ENCODE results near the gene PRPH. TPM values are rescaled to one million over a fixed set of nuclear protein-coding genes. Genes with fewer than 3 reads are reported as not detected.

PRPH gene
- total and polyA plus RNA-seq, 2 of the 13 experiments (the other 11 are each of a cell fraction or from before 2014, with no cell fraction given), result 0.12 TPM; not detected in 1

GRCh38 chr12:49288412-49288853 is 6.5 kb upstream of the PRPH start (continued):
- TF ChIP-seq ZBTB25 (CRISPR knock-in tag; IDR thresholded peaks at IDR 0.05), result no peak
- no peak for TF ChIP-seq LCORL (IDR thresholded peaks at IDR 0.05)
- TF ChIP-seq LCORL (CRISPR knock-in tag; IDR thresholded peaks at IDR 0.05), result 0 out of 2 replicates have a peak, but pooled peaks have one; percentile 27
- no peak for TF ChIP-seq ZNF746 (CRISPR knock-in tag; IDR thresholded peaks at IDR 0.05)
- TF ChIP-seq TBX3 (IDR thresholded peaks at IDR 0.05; ENCODE audit: borderline replicate concordance), result no peak
- TF ChIP-seq ZFP1 (CRISPR knock-in tag; IDR thresholded peaks at IDR 0.05), result no peak
- TF ChIP-seq ZNF513 (CRISPR knock-in tag; conservative IDR thresholded peaks at IDR 0.05), result no peak
- TF ChIP-seq CREM (IDR thresholded peaks at IDR 0.05), result peak; percentile 51; the same call in 1 of the 2 replicates
- no peak for TF ChIP-seq CREM (CRISPR knock-in tag; IDR thresholded peaks at IDR 0.05)
- TF ChIP-seq ZNF382 (CRISPR knock-in tag; IDR thresholded peaks at IDR 0.05; ENCODE audit: borderline replicate concordance), result no peak
- TF ChIP-seq ETS1 (CRISPR knock-in tag; IDR thresholded peaks at IDR 0.05), result no peak
- TF ChIP-seq ZMYM3 (CRISPR knock-in tag; IDR thresholded peaks at IDR 0.05), result peak; percentile 67; the same call in 1 of the 2 replicates
- TF ChIP-seq ARHGAP35 (CRISPR knock-in tag; IDR thresholded peaks at IDR 0.05; ENCODE audit: borderline replicate concordance), result no peak
- no peak for TF ChIP-seq IRF2 (CRISPR knock-in tag; IDR thresholded peaks at IDR 0.05)
- TF ChIP-seq BRF2 (CRISPR knock-in tag; IDR thresholded peaks at IDR 0.05), result no peak
- TF ChIP-seq YEATS4 (CRISPR knock-in tag; IDR thresholded peaks at IDR 0.05; ENCODE audit: borderline replicate concordance), result no peak
- no peak for TF ChIP-seq ZNF724P (CRISPR knock-in tag; IDR thresholded peaks at IDR 0.05; ENCODE audit: borderline replicate concordance)
- TF ChIP-seq JDP2 (CRISPR knock-in tag; IDR thresholded peaks at IDR 0.05; ENCODE audit: borderline replicate concordance), result no peak
- TF ChIP-seq MIXL1 (CRISPR knock-in tag; IDR thresholded peaks at IDR 0.05), result no peak
- TF ChIP-seq ZNF24 (IDR thresholded peaks at IDR 0.05), result no peak
- TF ChIP-seq GMEB2 (CRISPR knock-in tag; IDR thresholded peaks at IDR 0.05; ENCODE audit: low read depth), result no peak
- TF ChIP-seq ZNF33B (CRISPR knock-in tag; IDR thresholded peaks at IDR 0.05), result no peak
- TF ChIP-seq FOXA3 (CRISPR knock-in tag; IDR thresholded peaks at IDR 0.05), result 0 out of 2 replicates have a peak, but pooled peaks have one; percentile 8
- 0 out of 2 replicates have a peak, but pooled peaks have one; percentile 48 for TF ChIP-seq ATF1 (CRISPR knock-in tag; IDR thresholded peaks at IDR 0.05)
- TF ChIP-seq SMC3 (IDR thresholded peaks at IDR 0.05; ENCODE audit: low read length), result peak; percentile 32; the same call in 1 of the 2 replicates
- TF ChIP-seq GABPB1 (CRISPR knock-in tag; IDR thresholded peaks at IDR 0.05), result no peak
- no peak for TF ChIP-seq ERF (CRISPR knock-in tag; IDR thresholded peaks at IDR 0.05)
- no peak for TF ChIP-seq KLF16 (CRISPR knock-in tag; IDR thresholded peaks at IDR 0.05)
- TF ChIP-seq RAD21 (CRISPR knock-in tag; IDR thresholded peaks at IDR 0.05), result peak; percentile 55; the same call in 1 of the 2 replicates

All from HepG2 (cell line).